Measurements from ENCODE around the gene SETD5. TPM values are rescaled to one million over a fixed set of nuclear protein-coding genes. Genes with fewer than 3 reads are reported as not detected.
A peak's percentile ranks its signal among the peaks of the same experiment; 100 is the strongest.

Gene SETD5
- total RNA-seq, 1 donor from 2014 or later, result 35.9 TPM

- no peak for DNase-seq (ENCODE audit: low read depth in 2 of 2)
These were observed 11.1 kb downstream of the SETD5 start for GRCh38 chr3:9408546-9408945.

- DNase-seq (ENCODE audit: low read depth in 2 of 2), result no peak
These were observed 12.8 kb downstream of the SETD5 start for GRCh38 chr3:9409981-9410854.

- DNase-seq (ENCODE audit: low read depth in 2 of 2), result no peak
These were observed 13.9 kb downstream of the SETD5 start for GRCh38 chr3:9411302-9411701.

- DNase-seq (ENCODE audit: low read depth in 2 of 2), result no peak
These were observed 14.9 kb downstream of the SETD5 start for GRCh38 chr3:9412293-9412692.

- no peak for DNase-seq (ENCODE audit: low read depth in 2 of 2)
These were observed 17.4 kb downstream of the SETD5 start for GRCh38 chr3:9414826-9415225.

- DNase-seq (ENCODE audit: low read depth in 2 of 2), result no peak
These were observed 18.2 kb downstream of the SETD5 start for GRCh38 chr3:9415485-9416138.

GRCh38 chr3:9416139-9416780, 18.8 kb downstream of the SETD5 start:
- no peak for DNase-seq (ENCODE audit: low read depth in 2 of 2)

- DNase-seq (ENCODE audit: low read depth in 2 of 2), result peak in 1 of 2 donors; percentile 61
These were observed 23.6 kb downstream of the SETD5 start for GRCh38 chr3:9420850-9421549.

- peak; percentile 93 to 97 for DNase-seq (ENCODE audit: low read depth in 2 of 2)
These were observed 25.5 kb downstream of the SETD5 start for GRCh38 chr3:9422712-9423424.

- no peak for DNase-seq (ENCODE audit: low read depth in 2 of 2)
These were observed 31.0 kb downstream of the SETD5 start for GRCh38 chr3:9428411-9428810.

GRCh38 chr3:9430733-9431132, 33.3 kb downstream of the SETD5 start:
- no peak for DNase-seq (ENCODE audit: low read depth in 2 of 2)

- no peak for DNase-seq (ENCODE audit: low read depth in 2 of 2)
These were observed 36.5 kb downstream of the SETD5 start for GRCh38 chr3:9433627-9434521.

GRCh38 chr3:9435316-9435715, 37.9 kb downstream of the SETD5 start:
- no peak for DNase-seq (ENCODE audit: low read depth in 2 of 2)

- peak in 1 of 2 donors; percentile 23 for DNase-seq (ENCODE audit: low read depth in 2 of 2)
These were observed 41.9 kb downstream of the SETD5 start for GRCh38 chr3:9439331-9439730.

GRCh38 chr3:9441501-9442221, 44.2 kb downstream of the SETD5 start:
- DNase-seq (ENCODE audit: low read depth in 2 of 2), result no peak

GRCh38 chr3:9448071-9448470, 50.7 kb downstream of the SETD5 start:
- DNase-seq (ENCODE audit: low read depth in 2 of 2), result no peak

- DNase-seq (ENCODE audit: low read depth in 2 of 2), result no peak
These were observed 51.2 kb downstream of the SETD5 start for GRCh38 chr3:9448643-9449042.

- DNase-seq (ENCODE audit: low read depth in 2 of 2), result no peak
These were observed 52.7 kb downstream of the SETD5 start for GRCh38 chr3:9450126-9450525.

GRCh38 chr3:9450991-9451390, 53.6 kb downstream of the SETD5 start:
- no peak for DNase-seq (ENCODE audit: low read depth in 2 of 2)
